GM19025 (cell line): ENCODE measurements around the gene ATIC.

Source experiments
- ATAC-seq: cut with Tn5 transposase; IDR thresholded peaks from one replicate; pipeline ENCODE4 v1.9.1; 2021; ENCODE audit warnings: mild to moderate bottlenecking, low read depth, moderate library complexity; ENCODE audit not compliant: unreplicated experiment

ATIC gene

GRCh38 chr2:215371915-215372897 lies 60.3 kb downstream of the ATIC start:
- ATAC-seq: no peak

- ATAC-seq: no peak
Measured at GRCh38 chr2:215372968-215373649, 61.2 kb downstream of the ATIC start.

- ATAC-seq: no peak
Measured at GRCh38 chr2:215374002-215374401, 62.1 kb downstream of the ATIC start.

GRCh38 chr2:215374642-215375466 lies 63.0 kb downstream of the ATIC start:
- no peak for ATAC-seq

GRCh38 chr2:215375467-215375830 lies 63.6 kb downstream of the ATIC start:
- ATAC-seq: no peak

GRCh38 chr2:215376103-215376780 lies 64.4 kb downstream of the ATIC start:
- ATAC-seq: no peak

- ATAC-seq: no peak
Measured at GRCh38 chr2:215377283-215377682, 65.4 kb downstream of the ATIC start.

GRCh38 chr2:215378045-215378444 lies 66.2 kb downstream of the ATIC start:
- ATAC-seq: no peak

GRCh38 chr2:215379039-215379438 lies 67.2 kb downstream of the ATIC start:
- ATAC-seq: no peak

- ATAC-seq: no peak
Measured at GRCh38 chr2:215379948-215380347, 68.1 kb downstream of the ATIC start.

GRCh38 chr2:215380699-215381098 lies 68.8 kb downstream of the ATIC start:
- ATAC-seq: no peak

GRCh38 chr2:215382011-215382410 lies 70.2 kb downstream of the ATIC start:
- no peak for ATAC-seq

GRCh38 chr2:215382480-215382879 lies 70.6 kb downstream of the ATIC start:
- ATAC-seq: no peak

GRCh38 chr2:215383652-215384279 lies 71.9 kb downstream of the ATIC start:
- ATAC-seq: no peak

GRCh38 chr2:215384710-215385109 lies 72.9 kb downstream of the ATIC start:
- no peak for ATAC-seq

- ATAC-seq: no peak
Measured at GRCh38 chr2:215386566-215386965, 74.7 kb downstream of the ATIC start.

- no peak for ATAC-seq
Measured at GRCh38 chr2:215388002-215388728, 76.3 kb downstream of the ATIC start.

GRCh38 chr2:215390550-215390913 lies 78.7 kb downstream of the ATIC start:
- ATAC-seq: no peak

GRCh38 chr2:215391531-215391930 lies 79.7 kb downstream of the ATIC start:
- ATAC-seq: no peak
